ENCODE data around the gene F10. TPM values are rescaled to one million over a fixed set of nuclear protein-coding genes. Genes with fewer than 3 reads are reported as not detected.

F10 gene
- total and polyA plus RNA-seq, 2 experiments from 2014 or later, result 0.76 to 1.6 TPM

GRCh38 chr13:113192902-113193301 lies 70.3 kb downstream of the F10 start:
- Histone ChIP-seq H3K36me3 (ENCODE audit: insufficient read depth) (peaks cover 57% of the 10 kb centered on the region), H3K9me2 (ENCODE audit: insufficient read depth) (no peaks in the 10 kb centered on the region), H3K4me2 (no peak overlapping the region), H3K27ac (ENCODE audit: low read depth) (no peak overlapping the region), H3K4me1 (ENCODE audit: insufficient read depth) (no peaks in the 10 kb centered on the region), H3K27me3 (ENCODE audit: insufficient read depth) (no peaks in the 10 kb centered on the region), H3K4me3 (no peak overlapping the region), H2AFZ (no peak overlapping the region), H3K79me2 (replicated peaks; ENCODE audit: insufficient read depth) (peaks cover 5% of the 10 kb centered on the region), H3F3A (replicated peaks; ENCODE audit: low read depth) (no peaks in the 10 kb centered on the region), H4K20me1 (replicated peaks; ENCODE audit: insufficient read depth) (peaks cover 23% of the 10 kb centered on the region)
- Mint-ChIP-seq H3K9me3 (no peaks in the 10 kb centered on the region; the same call in 2 of the 3 replicates), H3K4me3 (no peak overlapping the region), H3K4me1 (no peaks in the 10 kb centered on the region), H3K27ac (no peak overlapping the region), H3K27me3 (ENCODE audit: insufficient read depth, low read depth, poor library complexity) (peaks cover 2% of the 10 kb centered on the region), H3K36me3 (ENCODE audit: low read depth) (peaks cover 88% of the 10 kb centered on the region)
- TF ChIP-seq CTCF (conservative IDR thresholded peaks at IDR 0.05; ENCODE audit: low read depth in 2 of 2) (no peak), NANOG (IDR thresholded peaks at IDR 0.05; ENCODE audit: borderline replicate concordance) (no peak), EZH2phosphoT487 (IDR thresholded peaks at IDR 0.05; ENCODE audit: unreplicated experiment) (no peak), ZNF331 (CRISPR knock-in tag; IDR thresholded peaks at IDR 0.05; ENCODE audit: low read depth) (no peak), ETS1 (IDR thresholded peaks at IDR 0.05) (no peak), STAT1 (IDR thresholded peaks at IDR 0.05; ENCODE audit: unreplicated experiment) (no peak), POLR2AphosphoS5 (IDR thresholded peaks at IDR 0.05; ENCODE audit: low read depth) (no peak), JUNB (IDR thresholded peaks at IDR 0.05; ENCODE audit: unreplicated experiment) (no peak), ZNF462 (CRISPR knock-in tag; IDR thresholded peaks at IDR 0.05) (no peak), CREB1 (CRISPR knock-in tag; IDR thresholded peaks at IDR 0.05; ENCODE audit: low read depth) (no peak), ZNF114 (CRISPR knock-in tag; IDR thresholded peaks at IDR 0.05) (no peak), EZH2 (IDR thresholded peaks at IDR 0.05; ENCODE audit: low read depth, unreplicated experiment) (no peak), REST (IDR thresholded peaks at IDR 0.05; ENCODE audit: unreplicated experiment) (no peak)
- no peak for ATAC-seq
- DNase-seq (ENCODE audit: low spot score), result no peak

Data from GM23338 (cell line).